GM10248 (cell line): ENCODE data around the gene MAPKAP1.

ENCODE experiments used
- CTCF ChIA-PET: fragments of 300-600 bp; sonication (Branson Sonifier 250); formaldehyde crosslinking; extraction: SDS; loops from one replicate; lab custom pipeline; 2021; ENCODE audit warnings: antibody characterized with exemption; lab: Yijun Ruan, JAX
- POLR2A ChIA-PET: fragments of 350-650 bp; sonication (Branson Sonifier 250); formaldehyde crosslinking; extraction: SDS; loops from one replicate; lab custom pipeline; 2020; ENCODE audit warnings: antibody characterized with exemption; lab: Yijun Ruan, JAX
- DNase-seq: peaks from one replicate; pipeline ENCODE4 v3.0.0; 2012; ENCODE audit errors: extremely low spot score
- CTCF ChIP-seq: IDR thresholded peaks from 2 replicates; pipeline ENCODE4 v1.5.1; 2012; ENCODE audit warnings: mild to moderate bottlenecking, low read depth; ENCODE audit errors: extremely low read depth, missing control alignments, control extremely low read depth

MAPKAP1 gene

GRCh38 chr9:125440411-125440810, 266.6 kb downstream of the MAPKAP1 start:
- DNase-seq, result no peak
- ChIA-PET CTCF (interaction anchor here (1.1 to 1.6 kb wide), 2 partner anchors 12 to 23 kb away, joined by 3 to 5 read pairs; no protein-coding TSS in a partner anchor), POLR2A (interaction anchor here (0.6 kb wide), 1 partner anchor 18 kb away, joined by 7 read pairs; no protein-coding TSS in a partner anchor)
- no peak for TF ChIP-seq CTCF

GRCh38 chr9:125439434-125440272, 267.4 kb downstream of the MAPKAP1 start:
- DNase-seq, result no peak
- no peak for TF ChIP-seq CTCF
- ChIA-PET CTCF (no interaction called here), POLR2A (no interaction called here)

- ChIA-PET POLR2A (no interaction called here), CTCF (no interaction called here)
- no peak for DNase-seq
- TF ChIP-seq CTCF, result no peak
Observed at GRCh38 chr9:125438506-125439433, 268.2 kb downstream of the MAPKAP1 start.

DNA sequence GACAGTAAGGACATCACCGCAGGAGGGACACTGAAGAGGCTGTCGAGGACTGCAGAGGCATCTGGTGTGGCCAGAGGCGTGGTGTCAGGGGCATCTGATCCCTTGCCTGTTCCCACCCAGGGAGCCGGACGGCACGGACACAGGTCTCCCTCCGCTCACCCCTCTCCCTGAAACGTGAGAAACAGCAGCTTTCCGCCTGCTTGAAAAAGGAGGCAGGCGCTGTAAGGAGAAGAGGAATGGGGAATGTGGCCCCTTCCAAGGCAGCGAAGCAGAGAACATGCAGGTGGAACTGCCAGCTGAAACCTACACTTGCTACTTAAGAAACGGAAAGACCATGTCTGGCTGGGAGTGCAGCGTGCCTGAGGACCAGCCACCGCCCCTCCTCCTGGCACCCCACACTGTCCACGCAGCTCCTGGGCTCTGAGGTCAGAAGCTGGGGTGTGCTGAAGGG, 269.2 kb downstream of the MAPKAP1 start:
- no peak for DNase-seq
- POLR2A ChIA-PET, result no interaction called here
- TF ChIP-seq CTCF, result no peak

GRCh38 chr9:125436613-125437443, 270.2 kb downstream of the MAPKAP1 start:
- TF ChIP-seq CTCF, result no peak
- no peak for DNase-seq
- POLR2A ChIA-PET, result no interaction called here
- CTCF ChIA-PET, result no interaction called here

More for the DNA sequence above, 269.2 kb downstream of the MAPKAP1 start:
- CTCF ChIA-PET, result no interaction called here
